Natural killer cell (primary cell): ENCODE data around the gene DRC3. TPM values are rescaled to one million over a fixed set of nuclear protein-coding genes. Genes with fewer than 3 reads are reported as not detected.

Source experiments
- ATAC-seq, 3 donors: fragments of 150-1000 bp in 2 of 3; fragments of 200-7000 bp in 1 of 3; cut with Tn5 transposase; 1 replicate in 1 of 3; 2 replicates in 2 of 3; pipeline ENCODE4 v1.10.0; 2021; ENCODE audit warnings: mild to moderate bottlenecking in 2 of 3, moderate library complexity in 2 of 3
- DNase-seq, 2 donors: peaks; one replicate each; pipeline versions ENCODE4 v3.0.0 to v3.0.0-alpha.2; 2013 to 2021; ENCODE audit warnings: mixed read lengths in 1 of 2
- H3K27ac ChIP-seq: one replicate; pipeline ENCODE4 v1.5.1; 2013; ENCODE audit warnings: mild to moderate bottlenecking, low read length
- H3K27me3 ChIP-seq: one replicate; pipeline ENCODE4 v1.6.1; 2013; ENCODE audit warnings: low read length; ENCODE audit not compliant: control insufficient read depth, insufficient read depth
- H3K36me3 ChIP-seq: one replicate; pipeline ENCODE4 v1.6.1; 2013; ENCODE audit warnings: low read length; ENCODE audit not compliant: control insufficient read depth, insufficient read depth
- H3K4me1 ChIP-seq: one replicate; pipeline ENCODE4 v1.6.1; 2013; ENCODE audit warnings: low read length; ENCODE audit not compliant: control insufficient read depth, insufficient read depth
- H3K4me3 ChIP-seq: one replicate; pipeline ENCODE4 v1.5.1; 2013; ENCODE audit warnings: low read length
- H3K9me3 ChIP-seq: one replicate; pipeline ENCODE4 v1.6.1; 2013; ENCODE audit warnings: low read length; ENCODE audit not compliant: control insufficient read depth, insufficient read depth
- H3K27ac Mint-ChIP-seq, 2 donors: one replicate each; pipeline ENCODE4 v1.8.0; 2022; ENCODE audit warnings: mild to moderate bottlenecking in 2 of 2, mixed read lengths in 2 of 2, moderate library complexity in 1 of 2
- H3K27me3 Mint-ChIP-seq, 2 donors: one replicate each; pipeline ENCODE4 v1.8.0; 2022; ENCODE audit warnings: low read depth in 2 of 2, mixed read lengths in 2 of 2
- H3K36me3 Mint-ChIP-seq: one replicate; pipeline ENCODE4 v1.8.0; 2022; ENCODE audit warnings: mixed read lengths
- H3K4me1 Mint-ChIP-seq, 2 donors: one replicate each; pipeline ENCODE4 v1.8.0; 2022; ENCODE audit warnings: mixed read lengths in 2 of 2
- H3K4me3 Mint-ChIP-seq: one replicate; pipeline ENCODE4 v1.8.0; 2022; ENCODE audit warnings: mild to moderate bottlenecking, moderate library complexity, mixed read lengths
- H3K9me3 Mint-ChIP-seq, 2 donors: one replicate each; pipeline ENCODE4 v1.8.0; 2022; ENCODE audit warnings: mixed read lengths in 2 of 2
- CTCF ChIP-seq: fragments of 200-600 bp; IDR thresholded peaks from one replicate; pipeline ENCODE4 v1.8.0; 2022; ENCODE audit warnings: antibody characterized with exemption
- WGBS: methylation state at CpG from one replicate; pipeline ENCODE4 v1.1.7; 2013; ENCODE audit warnings: missing lambda C conversion rate; ENCODE audit not compliant: insufficient coverage; 5-methylcytosine and 5-hydroxymethylcytosine counted together
- intact Hi-C: fragments of 100-400 bp; cut with micrococcal nuclease; formaldehyde crosslinking; loops from one replicate; pipeline ENCODE4 v1.14.2; 2022
- total RNA-seq, 4 donors: library from RNA; stranded (reverse); fragments of 120-200 nt in 1 of 4; gene quantifications; one replicate each; pipeline versions ENCODE4 v1.2.3 to v1.2.4, GENCODE V29; 2013 to 2022

Gene DRC3
- total RNA-seq, 3 donors from 2014 or later (not counting 1 experiment from before 2014, with no cell fraction given): 0.26 to 0.78 TPM; not detected in 1

- Mint-ChIP-seq H3K36me3 (no peaks in the 10 kb centered on the region), H3K27me3 (no peaks in the 10 kb centered on the region), H3K4me3 (no peak overlapping the region), H3K27ac (no peak overlapping the region), H3K9me3 (no peaks in the 10 kb centered on the region), H3K4me1 (peaks cover 21 to 24% of the 10 kb centered on the region in 2 donors)
- peaks cover 7% of the 10 kb centered on the region for H3K4me1 ChIP-seq
- no peaks in the 10 kb centered on the region for H3K9me3 ChIP-seq
- H3K27me3 ChIP-seq: no peaks in the 10 kb centered on the region
- WGBS: 96% methylated on average over 3 of the region's 3 CpGs
- no peak for TF ChIP-seq CTCF
- H3K36me3 ChIP-seq: no peaks in the 10 kb centered on the region
- ATAC-seq (no peak), DNase-seq (no peak)
- no peak overlapping the region for H3K4me3 ChIP-seq
- intact Hi-C loops: no loop called here
- no peak overlapping the region for H3K27ac ChIP-seq
Measured at GRCh38 chr17:17940441-17940911, 32.2 kb upstream of the DRC3 start.

- no peak overlapping the region for H3K4me3 ChIP-seq
- H3K36me3 ChIP-seq: no peaks in the 10 kb centered on the region
- H3K4me1 Mint-ChIP-seq: peaks cover 15 to 18% of the 10 kb centered on the region in 2 donors
- H3K4me1 ChIP-seq: peaks cover 3% of the 10 kb centered on the region
- H3K27ac ChIP-seq: no peak overlapping the region
- no peak overlapping the region for H3K27ac Mint-ChIP-seq
- intact Hi-C loops: no loop called here
- WGBS: 85% methylated on average over 5 of the region's 5 CpGs
- no peak overlapping the region for H3K4me3 Mint-ChIP-seq
- DNase-seq (no peak), ATAC-seq (no peak)
- H3K9me3 Mint-ChIP-seq: no peaks in the 10 kb centered on the region
- no peaks in the 10 kb centered on the region for H3K9me3 ChIP-seq
- no peaks in the 10 kb centered on the region for H3K27me3 ChIP-seq
- no peaks in the 10 kb centered on the region for H3K27me3 Mint-ChIP-seq
- no peak for TF ChIP-seq CTCF
- H3K36me3 Mint-ChIP-seq: no peaks in the 10 kb centered on the region
Measured at GRCh38 chr17:17941015-17941414, 31.6 kb upstream of the DRC3 start.

- no peak for TF ChIP-seq CTCF
- H3K4me1 ChIP-seq: no peaks in the 10 kb centered on the region
- intact Hi-C loops: no loop called here
- H3K27me3 ChIP-seq: no peaks in the 10 kb centered on the region
- H3K9me3 Mint-ChIP-seq: no peaks in the 10 kb centered on the region
- H3K4me3 Mint-ChIP-seq: no peak overlapping the region
- peak overlapping the region in 1 of 2 donors; percentile 54 for H3K27ac Mint-ChIP-seq
- H3K36me3 Mint-ChIP-seq: no peaks in the 10 kb centered on the region
- no peak overlapping the region for H3K27ac ChIP-seq
- DNase-seq (no peak), ATAC-seq (no peak)
- H3K27me3 Mint-ChIP-seq: no peaks in the 10 kb centered on the region
- H3K36me3 ChIP-seq: no peaks in the 10 kb centered on the region
- H3K4me3 ChIP-seq: no peak overlapping the region
- H3K4me1 Mint-ChIP-seq: peaks cover 9 to 12% of the 10 kb centered on the region in 2 donors
- H3K9me3 ChIP-seq: no peaks in the 10 kb centered on the region
Measured at GRCh38 chr17:17942846-17943245, 29.8 kb upstream of the DRC3 start.

- Histone ChIP-seq H3K27ac (no peak overlapping the region), H3K36me3 (no peaks in the 10 kb centered on the region), H3K9me3 (no peaks in the 10 kb centered on the region), H3K4me1 (no peaks in the 10 kb centered on the region), H3K4me3 (no peak overlapping the region), H3K27me3 (no peaks in the 10 kb centered on the region)
- ATAC-seq: no peak
- Mint-ChIP-seq H3K4me3 (no peak overlapping the region), H3K36me3 (no peaks in the 10 kb centered on the region), H3K4me1 (peaks cover 9 to 12% of the 10 kb centered on the region in 2 donors), H3K27me3 (no peaks in the 10 kb centered on the region), H3K9me3 (no peaks in the 10 kb centered on the region), H3K27ac (peak overlapping the region in 1 of 2 donors; percentile 54)
- TF ChIP-seq CTCF: no peak
- WGBS: 78% methylated on average over 3 of the region's 3 CpGs
- no peak for DNase-seq
- intact Hi-C loops: no loop called here
Measured at GRCh38 chr17:17943281-17943984, 29.2 kb upstream of the DRC3 start.
